Mesendoderm (in vitro differentiated cells): ENCODE measurements around the gene MAVS.

ENCODE experiments used
- DNase-seq: peaks from one replicate; pipeline ENCODE4 v3.0.0; 2013
- H2AK5ac ChIP-seq: 2 replicates; pipeline ENCODE4 v1.6.1; 2013; ENCODE audit warnings: low read length, inconsistent platforms
- H2BK120ac ChIP-seq: 2 replicates; pipeline ENCODE4 v1.6.1; 2013; ENCODE audit warnings: low read depth, mild to moderate bottlenecking, low read length, moderate library complexity, mixed read lengths
- H2BK15ac ChIP-seq: replicated peaks from 2 replicates; pipeline ENCODE4 v1.6.1; 2013; ENCODE audit warnings: low read depth, mild to moderate bottlenecking, moderate library complexity
- H2BK5ac ChIP-seq: 2 replicates; pipeline ENCODE4 v1.6.1; 2013; ENCODE audit warnings: low read length, inconsistent platforms
- H3K18ac ChIP-seq: 2 replicates; pipeline ENCODE4 v1.6.1; 2013; ENCODE audit warnings: mild to moderate bottlenecking, low read length, mixed read lengths
- H3K23ac ChIP-seq: one replicate; pipeline ENCODE4 v1.6.1; 2013; ENCODE audit warnings: low read length
- H3K27ac ChIP-seq: 2 replicates; pipeline ENCODE4 v1.5.1; 2013; ENCODE audit warnings: low read depth, mild to moderate bottlenecking, inconsistent platforms, low read length, moderate library complexity
- H3K27me3 ChIP-seq: 2 replicates; pipeline ENCODE4 v1.6.1; 2013; ENCODE audit warnings: low read length, control low read depth, mild to moderate bottlenecking, inconsistent platforms; ENCODE audit not compliant: insufficient read depth, poor library complexity
- H3K36me3 ChIP-seq: 2 replicates; pipeline ENCODE4 v1.6.1; 2013; ENCODE audit warnings: low read length, inconsistent platforms; ENCODE audit not compliant: control insufficient read depth, insufficient read depth
- H3K4ac ChIP-seq: one replicate; pipeline ENCODE4 v1.6.1; 2013; ENCODE audit warnings: low read depth, mild to moderate bottlenecking, low read length, moderate library complexity
- H3K4me1 ChIP-seq: 2 replicates; pipeline ENCODE4 v1.6.1; 2013; ENCODE audit warnings: low read depth, low read length, inconsistent platforms; ENCODE audit not compliant: control insufficient read depth
- H3K4me2 ChIP-seq: 2 replicates; pipeline ENCODE4 v1.6.1; 2013; ENCODE audit warnings: low read length
- H3K4me3 ChIP-seq: 2 replicates; pipeline ENCODE4 v1.5.1; 2013; ENCODE audit warnings: mild to moderate bottlenecking, low read length
- H3K56ac ChIP-seq: one replicate; pipeline ENCODE4 v1.6.1; 2013; ENCODE audit warnings: low read length
- H3K79me1 ChIP-seq: 2 replicates; pipeline ENCODE4 v1.6.1; 2013; ENCODE audit warnings: low read length, inconsistent platforms
- H3K79me2 ChIP-seq: 2 replicates; pipeline ENCODE4 v1.6.1; 2013; ENCODE audit warnings: mild to moderate bottlenecking, low read length; ENCODE audit not compliant: control insufficient read depth, insufficient read depth
- H3K9ac ChIP-seq: 2 replicates; pipeline ENCODE4 v1.6.1; 2013; ENCODE audit warnings: low read length, inconsistent platforms
- H4K5ac ChIP-seq: one replicate; pipeline ENCODE4 v1.6.1; 2013; ENCODE audit warnings: low read length
- H4K8ac ChIP-seq: one replicate; pipeline ENCODE4 v1.6.1; 2013; ENCODE audit warnings: low read depth, mild to moderate bottlenecking, control low read depth, low read length, moderate library complexity
- WGBS: extraction: QIAGEN DNeasy Blood & Tissue Kit; methylation state at CpG from one replicate; pipeline ENCODE4 v1.1.7; 2013; ENCODE audit warnings: low lambda C conversion rate, missing lambda C conversion rate; ENCODE audit not compliant: insufficient coverage; ENCODE audit errors: extremely low coverage; 5-methylcytosine and 5-hydroxymethylcytosine counted together

Gene MAVS

GRCh38 chr20:3885715-3886114, 39.1 kb downstream of the MAVS start:
- H3K4ac ChIP-seq, result no peak overlapping the region
- H4K8ac ChIP-seq, result no peak overlapping the region
- H2AK5ac ChIP-seq, result no peak overlapping the region
- H3K27ac ChIP-seq, result no peak overlapping the region
- no peak overlapping the region for H2BK120ac ChIP-seq
- no peak overlapping the region for H3K9ac ChIP-seq
- no peak overlapping the region for H2BK15ac ChIP-seq
- H3K27me3 ChIP-seq, result no peaks in the 10 kb centered on the region
- no CpG with 5 or more reads among the region's 3 CpGs for WGBS
- H3K79me2 ChIP-seq, result peaks cover 22% of the 10 kb centered on the region
- H4K5ac ChIP-seq, result no peak overlapping the region
- H2BK5ac ChIP-seq, result no peak overlapping the region
- no peak overlapping the region for H3K23ac ChIP-seq
- no peak overlapping the region for H3K4me2 ChIP-seq
- H3K4me3 ChIP-seq, result no peak overlapping the region
- H3K56ac ChIP-seq, result no peak overlapping the region
- no peaks in the 10 kb centered on the region for H3K36me3 ChIP-seq
- H3K18ac ChIP-seq, result no peak overlapping the region
- H3K4me1 ChIP-seq, result peaks cover 5% of the 10 kb centered on the region
- DNase-seq, result no peak
- H3K79me1 ChIP-seq, result peaks cover 8% of the 10 kb centered on the region

- H3K36me3 ChIP-seq, result peaks cover under 1% of the 10 kb centered on the region
- peaks cover 46% of the 10 kb centered on the region for H3K79me2 ChIP-seq
- no peak overlapping the region for H3K23ac ChIP-seq
- H3K79me1 ChIP-seq, result peaks cover 8% of the 10 kb centered on the region
- H3K4me3 ChIP-seq, result peak overlapping the region; percentile 85
- DNase-seq, result no peak
- H3K4me2 ChIP-seq, result peak overlapping the region; percentile 81
- H3K4me1 ChIP-seq, result peaks cover 9% of the 10 kb centered on the region
- H4K8ac ChIP-seq, result no peak overlapping the region
- peak overlapping the region; percentile 98 for H3K9ac ChIP-seq
- H2BK15ac ChIP-seq, result no peak overlapping the region
- no CpG with 5 or more reads among the region's 15 CpGs for WGBS
- H2BK5ac ChIP-seq, result no peak overlapping the region
- no peak overlapping the region for H4K5ac ChIP-seq
- peak overlapping the region; percentile 66 for H2AK5ac ChIP-seq
- H2BK120ac ChIP-seq, result no peak overlapping the region
- H3K27me3 ChIP-seq, result no peaks in the 10 kb centered on the region
- H3K4ac ChIP-seq, result no peak overlapping the region
- peak overlapping the region; percentile 93 for H3K27ac ChIP-seq
- peak overlapping the region; percentile 100 for H3K56ac ChIP-seq
- H3K18ac ChIP-seq, result no peak overlapping the region
Measured at GRCh38 chr20:3887876-3888620, 41.4 kb downstream of the MAVS start.

- H3K4ac ChIP-seq, result peak within 1 kb of the TSS; percentile 98
- H3K18ac ChIP-seq, result peak within 1 kb of the TSS; percentile 98
- peaks cover 54% of the 10 kb centered on the region for H3K79me2 ChIP-seq
- no CpG with 5 or more reads among the region's 72 CpGs for WGBS
- H3K9ac ChIP-seq, result peak within 1 kb of the TSS; percentile 99
- peaks cover 1% of the 10 kb centered on the region for H3K36me3 ChIP-seq
- H3K4me1 ChIP-seq, result peaks cover 10% of the 10 kb centered on the region
- no peak within 1 kb of the TSS for H4K5ac ChIP-seq
- H3K27ac ChIP-seq, result peak within 1 kb of the TSS; percentile 97
- H3K4me3 ChIP-seq, result peak within 1 kb of the TSS; percentile 95
- peaks cover 8% of the 10 kb centered on the region for H3K79me1 ChIP-seq
- H3K56ac ChIP-seq, result peak within 1 kb of the TSS; percentile 100
- H4K8ac ChIP-seq, result peak within 1 kb of the TSS; percentile 6
- H2BK5ac ChIP-seq, result peak within 1 kb of the TSS; percentile 99
- no peak within 1 kb of the TSS for H2BK15ac ChIP-seq
- peak within 1 kb of the TSS; percentile 81 for H3K4me2 ChIP-seq
- peak; percentile 100 for DNase-seq
- H3K23ac ChIP-seq, result peak within 1 kb of the TSS; percentile 97
- peak within 1 kb of the TSS; percentile 90 for H2AK5ac ChIP-seq
- H2BK120ac ChIP-seq, result peak within 1 kb of the TSS; percentile 31
- no peaks in the 10 kb centered on the region for H3K27me3 ChIP-seq
Measured at GRCh38 chr20:3888622-3889488, 42.2 kb downstream of the MAVS start, which contains the start of gene PANK2. PANK2 (plus strand) TSS chr20:3889387.

GRCh38 chr20:3889489-3890397, 43.1 kb downstream of the MAVS start:
- Histone ChIP-seq H3K9ac (peak overlapping the region; percentile 99), H2AK5ac (peak overlapping the region; percentile 90), H3K4me3 (peak overlapping the region; percentile 95), H3K18ac (peak overlapping the region; percentile 98), H3K4me1 (peaks cover 10% of the 10 kb centered on the region), H4K8ac (peak overlapping the region; percentile 6), H4K5ac (no peak overlapping the region), H3K23ac (peak overlapping the region; percentile 66), H3K79me2 (peaks cover 63% of the 10 kb centered on the region), H3K27ac (peak overlapping the region; percentile 97), H3K27me3 (no peaks in the 10 kb centered on the region), H3K4me2 (peak overlapping the region; percentile 52), H2BK15ac (no peak overlapping the region), H2BK5ac (peak overlapping the region; percentile 89), H3K56ac (peak overlapping the region; percentile 96), H2BK120ac (peak overlapping the region; percentile 31), H3K36me3 (peaks cover 2% of the 10 kb centered on the region), H3K4ac (peak overlapping the region; percentile 98), H3K79me1 (peaks cover 8% of the 10 kb centered on the region)
- WGBS, result no CpG with 5 or more reads among the region's 68 CpGs
- peak; percentile 46 for DNase-seq

GRCh38 chr20:3890398-3890751, 43.7 kb downstream of the MAVS start:
- H2BK15ac ChIP-seq, result no peak overlapping the region
- no peak overlapping the region for H4K5ac ChIP-seq
- peak overlapping the region; percentile 14 for H2BK5ac ChIP-seq
- H3K4ac ChIP-seq, result peak overlapping the region; percentile 98
- H3K27ac ChIP-seq, result peak overlapping the region; percentile 70
- H3K79me1 ChIP-seq, result peaks cover 8% of the 10 kb centered on the region
- no CpG with 5 or more reads among the region's 3 CpGs for WGBS
- peak overlapping the region; percentile 99 for H3K9ac ChIP-seq
- no peak overlapping the region for H4K8ac ChIP-seq
- H3K4me1 ChIP-seq, result peaks cover 10% of the 10 kb centered on the region
- H3K4me3 ChIP-seq, result peak overlapping the region; percentile 95
- peak overlapping the region; percentile 96 for H3K56ac ChIP-seq
- H3K79me2 ChIP-seq, result peaks cover 69% of the 10 kb centered on the region
- H2BK120ac ChIP-seq, result no peak overlapping the region
- no peaks in the 10 kb centered on the region for H3K27me3 ChIP-seq
- peak overlapping the region; percentile 52 for H3K4me2 ChIP-seq
- peak overlapping the region; percentile 98 for H3K18ac ChIP-seq
- no peak overlapping the region for H2AK5ac ChIP-seq
- H3K36me3 ChIP-seq, result peaks cover 3% of the 10 kb centered on the region
- DNase-seq, result no peak
- no peak overlapping the region for H3K23ac ChIP-seq
